ENCODE results near the gene APBB1.

APBB1 gene

GRCh38 chr11:6360183-6360582 lies 58.7 kb downstream of the APBB1 start:
- intact Hi-C loops (cut with DNase I): loop anchor here (5.0 kb wide), 1 partner anchor 338 kb away; no protein-coding TSS in a partner anchor
- DNase-seq: no peak

GRCh38 chr11:6357222-6357621 lies 61.7 kb downstream of the APBB1 start:
- intact Hi-C loops (cut with DNase I): loop anchor here (10.0 kb wide), 1 partner anchor 1232 kb away; no protein-coding TSS in a partner anchor

DNA sequence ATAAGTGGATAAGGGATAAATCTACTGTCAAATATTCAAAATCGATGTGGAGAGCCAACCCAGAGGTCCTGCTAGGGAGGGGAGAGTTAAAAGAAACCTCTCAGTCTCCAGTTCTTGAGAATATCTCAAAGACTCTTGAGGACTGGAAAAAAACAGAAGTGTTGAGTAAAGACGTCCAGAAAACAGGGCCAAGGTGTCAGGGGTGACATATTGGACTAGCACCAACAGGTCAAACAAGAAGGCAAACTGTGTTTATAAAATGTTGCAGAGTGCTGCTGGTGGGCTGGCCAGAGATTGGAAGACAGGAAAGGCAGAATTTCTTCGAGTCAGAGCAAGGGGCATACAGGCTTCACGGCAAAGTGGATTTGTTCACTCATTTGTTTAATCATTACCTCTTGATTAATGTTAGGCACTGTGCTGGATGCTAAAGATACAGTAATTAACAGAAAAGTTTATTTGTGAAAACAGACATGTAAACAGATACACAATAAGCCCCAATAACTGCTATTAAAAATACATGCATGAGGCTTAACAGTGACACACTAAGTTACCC lies 62.3 kb downstream of the APBB1 start:
- intact Hi-C loops (cut with DNase I): loop anchor here (10.0 kb wide), 1 partner anchor 1232 kb away; no protein-coding TSS in a partner anchor
- no peak for DNase-seq

More at GRCh38 chr11:6357222-6357621, 61.7 kb downstream of the APBB1 start:
- DNase-seq: peak in 9 of 10 donors; percentile 15 to 95 (median 65)

GRCh38 chr11:6354651-6355485 lies 64.0 kb downstream of the APBB1 start:
- DNase-seq: no peak
- intact Hi-C loops (cut with DNase I): loop anchor here (10.0 kb wide), 1 partner anchor 1230 kb away; no protein-coding TSS in a partner anchor

DNA sequence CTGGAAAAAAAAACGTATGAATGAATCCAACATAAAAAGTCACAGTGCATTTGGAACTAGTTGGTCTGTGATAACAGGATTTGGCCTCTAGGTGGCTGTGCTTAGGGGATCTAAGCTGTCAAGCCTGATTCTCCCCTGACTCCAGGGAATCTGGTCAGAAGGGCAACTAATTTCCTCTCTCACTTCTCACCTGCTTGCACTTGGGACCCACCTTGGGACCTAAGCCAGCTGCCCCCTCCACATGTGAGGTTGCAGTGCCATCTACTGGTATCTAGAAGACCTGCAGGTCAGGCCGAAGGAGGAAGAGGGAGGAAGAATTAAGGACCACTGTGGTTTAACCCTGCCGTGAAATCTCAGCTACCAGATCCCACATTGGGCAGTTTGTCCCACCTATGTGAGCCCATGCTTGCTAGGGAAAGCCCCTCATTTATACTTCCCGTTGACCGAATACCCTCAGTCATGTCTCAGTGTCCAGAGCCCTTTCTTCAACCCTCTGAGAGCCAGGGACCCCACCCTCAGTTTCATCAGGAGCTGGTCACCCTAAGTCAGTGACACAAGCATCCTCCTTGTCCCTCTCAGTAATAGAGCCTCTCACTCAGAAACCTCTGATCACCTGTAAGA lies 65.4 kb downstream of the APBB1 start:
- DNase-seq: peak in 5 of 10 donors; percentile 16 to 35 (median 32)
- intact Hi-C loops (cut with DNase I): loop anchor here (10.0 kb wide), 1 partner anchor 1229 kb away; no protein-coding TSS in a partner anchor

- intact Hi-C loops (cut with DNase I): loop anchor here (1.0 to 10.0 kb wide), 2 partner anchors 101 to 1227 kb away; no protein-coding TSS in a partner anchor
- DNase-seq: peak in 1 of 10 donors; percentile 4
Observed at GRCh38 chr11:6351782-6352382, 67.0 kb downstream of the APBB1 start.

GRCh38 chr11:6350486-6350885 lies 68.4 kb downstream of the APBB1 start:
- intact Hi-C loops (cut with DNase I): loop anchor here (10.0 kb wide), 1 partner anchor 1226 kb away; no protein-coding TSS in a partner anchor
- DNase-seq: no peak

DNA sequence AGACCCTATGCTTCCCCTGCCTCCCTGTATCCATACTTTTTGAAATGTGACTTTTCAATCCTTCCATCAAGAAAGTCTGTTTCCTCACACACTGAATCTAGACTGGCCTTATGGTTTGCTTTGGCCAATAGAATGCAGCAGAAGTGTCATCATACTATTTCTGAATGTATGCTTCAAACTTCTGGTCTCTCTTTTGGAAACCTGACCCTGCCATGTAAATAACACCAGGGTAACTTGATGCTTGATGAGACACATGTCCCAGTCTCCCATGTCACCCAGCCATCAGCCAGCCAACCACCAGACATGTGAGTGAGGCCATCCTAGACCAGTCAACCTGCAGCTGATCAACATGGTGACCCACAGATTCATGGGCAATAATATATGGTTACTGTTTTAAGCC lies 68.9 kb downstream of the APBB1 start:
- DNase-seq: no peak
- intact Hi-C loops (cut with DNase I): loop anchor here (10.0 kb wide), 1 partner anchor 1225 kb away; no protein-coding TSS in a partner anchor

GRCh38 chr11:6345366-6345765 lies 73.5 kb downstream of the APBB1 start:
- DNase-seq: no peak
- intact Hi-C loops (cut with DNase I): no loop called here
